Endothelial cell of umbilical vein (primary cell): ENCODE results near the gene ST3GAL4. TPM values are rescaled to one million over a fixed set of nuclear protein-coding genes. Genes with fewer than 3 reads are reported as not detected.

Source experiments
- BruUV-seq: library from RNA; stranded (reverse); fragments of 400-500 nt; replicated peaks from 2 replicates; lab custom pipeline; 2021; lab: Mats Ljungman, UMichigan
- CTCF ChIA-PET: fragments of 300-600, 350-600 bp; sonication (Branson Sonifier 250); formaldehyde crosslinking; loops from one replicate; lab custom pipeline; 2021; ENCODE audit warnings: antibody characterized with exemption, inconsistent platforms; lab: Charles Lee
- POLR2A ChIA-PET: fragments of 300-600, 350-600 bp; sonication (Branson Sonifier 250); formaldehyde crosslinking; loops from one replicate; lab custom pipeline; 2021; ENCODE audit warnings: antibody characterized with exemption, inconsistent platforms; lab: Charles Lee
- DNase-seq: peaks from one replicate; pipeline ENCODE4 v3.0.0-alpha.2; 2011; ENCODE audit warnings: low read depth, low spot score
- FAIRE-seq: peaks from 2 replicates; lab custom pipeline; 2011; peaks lifted over from hg19 to GRCh38; lab: Jason Lieb, UNC
- H2AFZ ChIP-seq: 2 replicates; pipeline ENCODE4 v1.6.0; 2012; ENCODE audit warnings: low read depth, low read length, control low read depth, inconsistent platforms
- H3K27ac ChIP-seq: 2 replicates; pipeline ENCODE4 v1.5.1; 2011; ENCODE audit warnings: low read depth, mild to moderate bottlenecking, control low read depth, low read length, moderate library complexity; ENCODE audit not compliant: insufficient read depth
- H3K27me3 ChIP-seq, 2 experiments: 2 replicates each; pipeline versions ENCODE4 v1.6.0 to v1.6.1; 2011; ENCODE audit warnings: low read length in 2 of 2, mixed read lengths in 1 of 2; ENCODE audit not compliant: control insufficient read depth in 2 of 2, insufficient read depth in 2 of 2
- H3K36me3 ChIP-seq, 2 experiments: 2 replicates in 1 of 2; 3 replicates in 1 of 2; pipeline ENCODE4 v1.5.1; 2011; ENCODE audit warnings: low read length in 2 of 2, mild to moderate bottlenecking in 1 of 2, moderate library complexity in 1 of 2; ENCODE audit not compliant: control insufficient read depth in 2 of 2, insufficient read depth in 2 of 2; ENCODE audit errors: extremely low read depth in 1 of 2
- H3K4me1 ChIP-seq: 3 replicates; pipeline ENCODE4 v1.5.1; 2011; ENCODE audit warnings: mild to moderate bottlenecking, low read length; ENCODE audit not compliant: control insufficient read depth, insufficient read depth; ENCODE audit errors: extremely low read depth
- H3K4me2 ChIP-seq: 2 replicates; pipeline ENCODE4 v1.6.1; 2011; ENCODE audit warnings: low read length, control low read depth, mixed read lengths; ENCODE audit not compliant: insufficient read depth
- H3K4me3 ChIP-seq, 3 experiments: fragments of 200-600 bp in 1 of 3; sonication (generic), shearing (Covaris generic) in 1 of 3; replicated peaks in 1 of 3; 2 replicates each; pipeline ENCODE4 v1.5.1; 2011 to 2016; ENCODE audit warnings: control low read depth in 3 of 3, low read length in 3 of 3, mild to moderate bottlenecking in 2 of 3, inconsistent platforms in 1 of 3, low read depth in 1 of 3, moderate library complexity in 1 of 3; ENCODE audit not compliant: insufficient read depth in 1 of 3
- H3K79me2 ChIP-seq: 2 replicates; pipeline ENCODE4 v1.6.0; 2012; ENCODE audit warnings: low read length, inconsistent platforms; ENCODE audit not compliant: control insufficient read depth, insufficient read depth
- H3K9ac ChIP-seq: replicated peaks from 2 replicates; pipeline ENCODE3; 2011; ENCODE audit warnings: low read length, control low read depth; ENCODE audit not compliant: insufficient read depth; ENCODE audit errors: extremely low read depth
- H3K9me1 ChIP-seq: replicated peaks from 3 replicates; pipeline ENCODE4 v1.6.0; 2011; ENCODE audit warnings: mild to moderate bottlenecking, low read length; ENCODE audit not compliant: control insufficient read depth, insufficient read depth; ENCODE audit errors: extremely low read depth
- H3K9me3 ChIP-seq: replicated peaks from 2 replicates; pipeline ENCODE4 v1.5.1; 2012; ENCODE audit warnings: low read length, inconsistent platforms; ENCODE audit not compliant: control insufficient read depth, insufficient read depth
- H4K20me1 ChIP-seq: replicated peaks from 2 replicates; pipeline ENCODE3; 2011; ENCODE audit warnings: mild to moderate bottlenecking, low read length; ENCODE audit not compliant: control insufficient read depth, insufficient read depth; ENCODE audit errors: extremely low read depth
- EZH2 ChIP-seq: IDR thresholded peaks from 2 replicates; pipeline ENCODE4 v1.6.1; 2012; ENCODE audit warnings: borderline replicate concordance, low read depth, mild to moderate bottlenecking, moderate library complexity, low read length, inconsistent platforms; ENCODE audit not compliant: severe bottlenecking
- FOS ChIP-seq: IDR thresholded peaks from 2 replicates; pipeline ENCODE4 v1.6.1; 2011; ENCODE audit warnings: mild to moderate bottlenecking, low read length, moderate library complexity, borderline replicate concordance; ENCODE audit not compliant: insufficient read depth
- GATA2 ChIP-seq: IDR thresholded peaks from 2 replicates; pipeline ENCODE4 v1.7.0; 2011; ENCODE audit warnings: low read depth, mild to moderate bottlenecking, moderate library complexity, mixed read lengths, low read length; ENCODE audit not compliant: insufficient read length, insufficient read depth
- JUN ChIP-seq: IDR thresholded peaks from 2 replicates; pipeline ENCODE4 v1.6.1; 2011; ENCODE audit warnings: borderline replicate concordance, low read depth; ENCODE audit not compliant: insufficient read length, insufficient read depth
- MYC ChIP-seq: IDR thresholded peaks from one replicate; pipeline ENCODE4 v1.6.1; 2011; ENCODE audit warnings: mild to moderate bottlenecking, low read depth, low read length
- POLR2A ChIP-seq: IDR thresholded peaks from 2 replicates; pipeline ENCODE4 v1.6.1; 2012; ENCODE audit warnings: low read depth, mild to moderate bottlenecking, control low read depth, low read length
- POLR2AphosphoS5 ChIP-seq: IDR thresholded peaks from 2 replicates; pipeline ENCODE4 v1.6.1; 2012; ENCODE audit warnings: low read depth, mild to moderate bottlenecking, control low read depth, low read length, moderate library complexity; ENCODE audit not compliant: insufficient read depth
- dilution Hi-C: fragments of 300-500 bp; cut with MboI; formaldehyde crosslinking; loops from one replicate; pipeline ENCODE4 v1.15.0; 2019; ENCODE audit warnings: low sequenced_read_pairs; ENCODE audit not compliant: extremely low pct_ligation_motif_present
- intact Hi-C: fragments of 100-400 bp; cut with micrococcal nuclease; formaldehyde crosslinking; loops from one replicate; pipeline ENCODE4 v1.10.0; 2022
- polyA plus RNA-seq, 4 experiments: library from polyadenylated mRNA; depleted of rRNA in 3 of 4; stranded (reverse) in 3 of 4; unstranded in 1 of 4; fragments of >200 nt; gene quantifications; 2 replicates each; pipeline versions ENCODE4 v1.2.1 to v1.2.3, GENCODE V29; 2011 to 2012; ENCODE audit warnings: missing spikeins in 1 of 4
- total RNA-seq: library from RNA; stranded (reverse); gene quantifications from 2 replicates; pipeline ENCODE4 v1.2.3, GENCODE V29; 2021
- TF ChIP-seq, protein P1 (sequence below), 2 donors: IDR thresholded peaks; 1 replicate in 1 of 2; 2 replicates in 1 of 2; pipeline ENCODE4 v1.5.1; 2011; ENCODE audit warnings: low read length in 2 of 2, mild to moderate bottlenecking in 2 of 2, moderate library complexity in 2 of 2, control low read depth in 1 of 2, inconsistent platforms in 1 of 2, low read depth in 1 of 2; ENCODE audit not compliant: insufficient read depth in 1 of 2; ENCODE audit errors: extremely low read depth in 1 of 2
- TF ChIP-seq, protein P2 (sequence below): IDR thresholded peaks from 2 replicates; pipeline ENCODE4 v1.6.1; 2011; ENCODE audit not compliant: insufficient read depth, insufficient read length

ST3GAL4 gene
- total and polyA plus RNA-seq, 2 donors (not counting 3 experiments of a cell fraction or from before 2014, with no cell fraction given), result 17.7 to 19.4 TPM

GRCh38 chr11:126310992-126311310 lies 44.5 kb upstream of the ST3GAL4 start:
- H3K36me3 ChIP-seq, result no peaks in the 10 kb centered on the region
- DNase-seq (no peak), FAIRE-seq (no peak)
- CTCF ChIA-PET, result interaction anchor here (0.6 to 10.7 kb wide), 31 partner anchors 8 to 680 kb away, joined by 3 to 437 read pairs (median 7); partner anchors contain the start of gene ST3GAL4
- POLR2A ChIA-PET, result interaction anchor here (0.9 to 1.2 kb wide), 4 partner anchors 12 to 170 kb away, joined by 3 to 4 read pairs (median 3); no protein-coding TSS in a partner anchor
- H3K27ac ChIP-seq, result no peak overlapping the region
- no peak overlapping the region for H3K4me2 ChIP-seq
- no peak overlapping the region for H3K9ac ChIP-seq
- H3K79me2 ChIP-seq, result no peaks in the 10 kb centered on the region
- no peak overlapping the region for H3K4me3 ChIP-seq
- H3K9me3 ChIP-seq, result no peaks in the 10 kb centered on the region
- no peaks in the 10 kb centered on the region for H3K4me1 ChIP-seq
- H3K27me3 ChIP-seq, result no peaks in the 10 kb centered on the region
- dilution Hi-C loops, result no loop called here
- H2AFZ ChIP-seq, result no peak overlapping the region
- no TSS peak for BruUV-seq
- H3K9me1 ChIP-seq, result no peaks in the 10 kb centered on the region
- no peak for TF ChIP-seq EZH2
- TF ChIP-seq, protein P1, sequence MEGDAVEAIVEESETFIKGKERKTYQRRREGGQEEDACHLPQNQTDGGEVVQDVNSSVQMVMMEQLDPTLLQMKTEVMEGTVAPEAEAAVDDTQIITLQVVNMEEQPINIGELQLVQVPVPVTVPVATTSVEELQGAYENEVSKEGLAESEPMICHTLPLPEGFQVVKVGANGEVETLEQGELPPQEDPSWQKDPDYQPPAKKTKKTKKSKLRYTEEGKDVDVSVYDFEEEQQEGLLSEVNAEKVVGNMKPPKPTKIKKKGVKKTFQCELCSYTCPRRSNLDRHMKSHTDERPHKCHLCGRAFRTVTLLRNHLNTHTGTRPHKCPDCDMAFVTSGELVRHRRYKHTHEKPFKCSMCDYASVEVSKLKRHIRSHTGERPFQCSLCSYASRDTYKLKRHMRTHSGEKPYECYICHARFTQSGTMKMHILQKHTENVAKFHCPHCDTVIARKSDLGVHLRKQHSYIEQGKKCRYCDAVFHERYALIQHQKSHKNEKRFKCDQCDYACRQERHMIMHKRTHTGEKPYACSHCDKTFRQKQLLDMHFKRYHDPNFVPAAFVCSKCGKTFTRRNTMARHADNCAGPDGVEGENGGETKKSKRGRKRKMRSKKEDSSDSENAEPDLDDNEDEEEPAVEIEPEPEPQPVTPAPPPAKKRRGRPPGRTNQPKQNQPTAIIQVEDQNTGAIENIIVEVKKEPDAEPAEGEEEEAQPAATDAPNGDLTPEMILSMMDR (IDR thresholded peaks at IDR 0.05; ENCODE audit: extremely low read depth in 1 of 2, insufficient read depth in 1 of 2, low read depth in 1 of 2, low read length in 2 of 2), result no peak
- no peak for TF ChIP-seq FOS
- TF ChIP-seq, protein P2, sequence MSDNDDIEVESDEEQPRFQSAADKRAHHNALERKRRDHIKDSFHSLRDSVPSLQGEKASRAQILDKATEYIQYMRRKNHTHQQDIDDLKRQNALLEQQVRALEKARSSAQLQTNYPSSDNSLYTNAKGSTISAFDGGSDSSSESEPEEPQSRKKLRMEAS, result no peak
- TF ChIP-seq JUN, result no peak
- no peak for TF ChIP-seq MYC
- no peak for TF ChIP-seq POLR2A
- no peak for TF ChIP-seq POLR2AphosphoS5
- no peak for TF ChIP-seq GATA2
- intact Hi-C loops, result loop anchor here (1.0 to 5.0 kb wide), 9 partner anchors 25 to 679 kb away; partner anchors contain the start of gene ST3GAL4
- H4K20me1 ChIP-seq, result no peaks in the 10 kb centered on the region
